Neuronal stem cell (in vitro differentiated cells): ENCODE results near the gene BLVRA.

Source experiments
- DNase-seq: peaks from one replicate; pipeline ENCODE4 v3.0.0-alpha.2; 2013; ENCODE audit warnings: low spot score
- H2AFZ ChIP-seq: one replicate; pipeline ENCODE4 v1.6.1; 2013; ENCODE audit warnings: mild to moderate bottlenecking, low read length, inconsistent platforms
- H2AK5ac ChIP-seq: 2 replicates; pipeline ENCODE4 v1.6.1; 2013; ENCODE audit warnings: low read depth, mild to moderate bottlenecking, inconsistent platforms, low read length, moderate library complexity, mixed read lengths
- H2BK120ac ChIP-seq: 2 replicates; pipeline ENCODE4 v1.6.1; 2013; ENCODE audit warnings: low read depth, mild to moderate bottlenecking, inconsistent platforms, low read length, moderate library complexity, mixed read lengths
- H2BK12ac ChIP-seq: one replicate; pipeline ENCODE4 v1.6.1; 2013; ENCODE audit warnings: low read length, inconsistent platforms
- H2BK15ac ChIP-seq: 2 replicates; pipeline ENCODE4 v1.6.1; 2013; ENCODE audit warnings: mild to moderate bottlenecking, low read length, inconsistent platforms, mixed read lengths
- H2BK5ac ChIP-seq: one replicate; pipeline ENCODE4 v1.6.1; 2013; ENCODE audit warnings: inconsistent platforms, mild to moderate bottlenecking, low read length, moderate library complexity
- H3K14ac ChIP-seq: one replicate; pipeline ENCODE4 v1.6.1; 2013; ENCODE audit warnings: low read length, inconsistent platforms
- H3K18ac ChIP-seq: 2 replicates; pipeline ENCODE4 v1.6.1; 2013; ENCODE audit warnings: low read length, inconsistent platforms
- H3K23ac ChIP-seq: 2 replicates; pipeline ENCODE4 v1.6.1; 2013; ENCODE audit warnings: low read depth, mild to moderate bottlenecking, mixed read lengths, low read length, inconsistent platforms; ENCODE audit not compliant: poor library complexity
- H3K27ac ChIP-seq: replicated peaks from 3 replicates; pipeline ENCODE4 v1.5.1; 2013; ENCODE audit warnings: low read length, inconsistent platforms
- H3K27me3 ChIP-seq, 3 experiments: 2 replicates each; pipeline ENCODE4 v1.6.1; 2013; ENCODE audit warnings: low read length in 3 of 3, mild to moderate bottlenecking in 2 of 3, inconsistent platforms in 1 of 3, low read depth in 1 of 3, mixed read lengths in 1 of 3, moderate library complexity in 1 of 3; ENCODE audit not compliant: control insufficient read depth in 3 of 3, insufficient read depth in 3 of 3
- H3K36me3 ChIP-seq, 2 donors: replicated peaks in 1 of 2; 2 replicates each; pipeline ENCODE4 v1.6.1; 2013; ENCODE audit warnings: low read length in 2 of 2; ENCODE audit not compliant: control insufficient read depth in 2 of 2, insufficient read depth in 2 of 2
- H3K4ac ChIP-seq: 2 replicates; pipeline ENCODE4 v1.6.1; 2013; ENCODE audit warnings: inconsistent platforms, mild to moderate bottlenecking, low read length, moderate library complexity
- H3K4me1 ChIP-seq, 2 donors: 1 replicate in 1 of 2; 2 replicates in 1 of 2; pipeline ENCODE4 v1.6.1; 2013; ENCODE audit warnings: low read length in 2 of 2, low read depth in 1 of 2; ENCODE audit not compliant: control insufficient read depth in 2 of 2, insufficient read depth in 1 of 2
- H3K4me2 ChIP-seq: one replicate; pipeline ENCODE4 v1.6.1; 2013; ENCODE audit warnings: mild to moderate bottlenecking, low read length, inconsistent platforms; ENCODE audit not compliant: insufficient read depth, poor library complexity, severe bottlenecking
- H3K4me3 ChIP-seq, 2 donors: 2 replicates each; pipeline ENCODE4 v1.5.1; 2013; ENCODE audit warnings: low read length in 2 of 2, mild to moderate bottlenecking in 2 of 2, inconsistent platforms in 1 of 2, moderate library complexity in 1 of 2
- H3K79me1 ChIP-seq: one replicate; pipeline ENCODE4 v1.6.1; 2013; ENCODE audit warnings: low read depth, mild to moderate bottlenecking, inconsistent platforms, low read length, moderate library complexity
- H3K9ac ChIP-seq: one replicate; pipeline ENCODE4 v1.6.1; 2013; ENCODE audit warnings: mild to moderate bottlenecking, low read depth, low read length, inconsistent platforms; ENCODE audit not compliant: poor library complexity
- H3K9me3 ChIP-seq, 2 donors: replicated peaks in 1 of 2; 2 replicates each; pipeline versions ENCODE3 to v1.6.1; 2013; ENCODE audit warnings: low read length in 2 of 2, mild to moderate bottlenecking in 2 of 2, inconsistent platforms in 1 of 2, low read depth in 1 of 2, mixed read lengths in 1 of 2, moderate library complexity in 1 of 2; ENCODE audit not compliant: control insufficient read depth in 2 of 2, insufficient read depth in 1 of 2
- H4K8ac ChIP-seq: one replicate; pipeline ENCODE4 v1.6.1; 2013; ENCODE audit warnings: low read depth, mild to moderate bottlenecking, inconsistent platforms, low read length, moderate library complexity
- H4K91ac ChIP-seq: one replicate; pipeline ENCODE4 v1.6.1; 2013; ENCODE audit warnings: low read length, low read depth, mild to moderate bottlenecking, inconsistent platforms; ENCODE audit not compliant: poor library complexity
- WGBS, 2 donors: extraction: QIAGEN DNeasy Blood & Tissue Kit; methylation state at CpG; one replicate each; pipeline ENCODE4 v1.1.7; 2013; ENCODE audit warnings: missing lambda C conversion rate in 2 of 2, mixed read lengths in 1 of 2; ENCODE audit not compliant: insufficient read length in 2 of 2, insufficient replicate concordance in 1 of 2; ENCODE audit errors: extremely low coverage in 2 of 2; 5-methylcytosine and 5-hydroxymethylcytosine counted together

BLVRA gene

GRCh38 chr7:43791665-43792064, 33.2 kb downstream of the BLVRA start:
- Histone ChIP-seq H2BK120ac (no peak overlapping the region), H3K18ac (no peak overlapping the region), H3K23ac (no peak overlapping the region), H3K14ac (no peak overlapping the region), H4K91ac (no peak overlapping the region), H3K4me2 (no peak overlapping the region), H3K27ac (no peak overlapping the region), H2BK12ac (no peak overlapping the region), H2BK15ac (no peak overlapping the region), H4K8ac (no peak overlapping the region), H3K9ac (no peak overlapping the region), H3K9me3 (peaks cover 0 to 1% of the 10 kb centered on the region in 2 donors), H2AFZ (no peak overlapping the region), H3K4ac (no peak overlapping the region), H3K27me3 (peaks cover 0 to 1% (median 0%) of the 10 kb centered on the region in 3 experiments), H3K4me3 (no peak overlapping the region), H3K79me1 (no peaks in the 10 kb centered on the region), H2BK5ac (no peak overlapping the region), H3K36me3 (peaks cover 0 to 1% of the 10 kb centered on the region in 2 donors), H3K4me1 (peaks cover 0 to 2% of the 10 kb centered on the region in 2 donors), H2AK5ac (no peak overlapping the region)
- WGBS, 2 donors: no CpG with 5 or more reads among the region's 4 CpGs
- DNase-seq: no peak

- no peak overlapping the region for H3K9ac ChIP-seq
- H3K4me1 ChIP-seq: peaks cover 0 to 2% of the 10 kb centered on the region in 2 donors
- H3K79me1 ChIP-seq: no peaks in the 10 kb centered on the region
- no peak overlapping the region for H3K4ac ChIP-seq
- H2BK12ac ChIP-seq: no peak overlapping the region
- peaks cover 0 to 1% of the 10 kb centered on the region in 2 donors for H3K36me3 ChIP-seq
- H2BK15ac ChIP-seq: no peak overlapping the region
- H3K4me3 ChIP-seq: no peak overlapping the region
- H3K14ac ChIP-seq: no peak overlapping the region
- no peak overlapping the region for H2AFZ ChIP-seq
- H3K9me3 ChIP-seq: peaks cover 0 to 1% of the 10 kb centered on the region in 2 donors
- no peak overlapping the region for H3K4me2 ChIP-seq
- H3K18ac ChIP-seq: no peak overlapping the region
- H3K27ac ChIP-seq: no peak overlapping the region
- no peak overlapping the region for H2AK5ac ChIP-seq
- H4K8ac ChIP-seq: no peak overlapping the region
- H2BK5ac ChIP-seq: no peak overlapping the region
- H2BK120ac ChIP-seq: no peak overlapping the region
- H4K91ac ChIP-seq: no peak overlapping the region
- no CpG with 5 or more reads among the region's 6 CpGs for WGBS, 2 donors
- DNase-seq: no peak
- no peak overlapping the region for H3K23ac ChIP-seq
- peaks cover 0 to 1% (median 0%) of the 10 kb centered on the region in 3 experiments for H3K27me3 ChIP-seq
These were observed 34.1 kb downstream of the BLVRA start for GRCh38 chr7:43792471-43793150.

GRCh38 chr7:43799605-43800004, 41.1 kb downstream of the BLVRA start:
- Histone ChIP-seq H2AK5ac (no peak overlapping the region), H3K18ac (no peak overlapping the region), H4K8ac (no peak overlapping the region), H3K9ac (no peak overlapping the region), H3K36me3 (peaks cover 3 to 5% of the 10 kb centered on the region in 2 donors), H2BK12ac (no peak overlapping the region), H3K27me3 (no peaks in the 10 kb centered on the region), H2AFZ (no peak overlapping the region), H3K79me1 (no peaks in the 10 kb centered on the region), H4K91ac (no peak overlapping the region), H3K27ac (no peak overlapping the region), H3K4me1 (no peaks in the 10 kb centered on the region), H3K9me3 (no peaks in the 10 kb centered on the region), H3K4me3 (no peak overlapping the region), H3K14ac (no peak overlapping the region), H3K4ac (no peak overlapping the region), H3K23ac (no peak overlapping the region), H2BK15ac (no peak overlapping the region), H3K4me2 (no peak overlapping the region), H2BK120ac (no peak overlapping the region), H2BK5ac (no peak overlapping the region)
- DNase-seq: no peak
- WGBS, 2 donors: no CpG with 5 or more reads among the region's 4 CpGs

- Histone ChIP-seq H3K18ac (no peak overlapping the region), H3K14ac (no peak overlapping the region), H2AK5ac (no peak overlapping the region), H3K9ac (no peak overlapping the region), H3K27me3 (no peaks in the 10 kb centered on the region), H3K23ac (no peak overlapping the region), H3K4me2 (no peak overlapping the region), H4K8ac (no peak overlapping the region), H3K4me1 (peaks cover 0 to 3% of the 10 kb centered on the region in 2 donors), H2AFZ (no peak overlapping the region), H3K4ac (no peak overlapping the region), H2BK5ac (no peak overlapping the region), H3K4me3 (no peak overlapping the region), H3K9me3 (no peaks in the 10 kb centered on the region), H3K79me1 (no peaks in the 10 kb centered on the region), H2BK12ac (no peak overlapping the region), H3K36me3 (peaks cover 3 to 15% of the 10 kb centered on the region in 2 donors), H3K27ac (no peak overlapping the region), H4K91ac (no peak overlapping the region), H2BK15ac (no peak overlapping the region), H2BK120ac (no peak overlapping the region)
- WGBS, 2 donors: no CpG with 5 or more reads among the region's 2 CpGs
- DNase-seq: no peak
These were observed 45.4 kb downstream of the BLVRA start for GRCh38 chr7:43803865-43804264.
